Glomerular visceral epithelial cell (primary cell): ENCODE data around the gene PRDM4.
"Not testable (repeated sequence)": the region's sequence is repeated elsewhere in the genome, so short reads cannot be mapped to it uniquely, and the experiment has no call there.

Source experiments
- DNase-seq: peaks from one replicate; pipeline ENCODE4 v3.0.0-alpha.2; 2016; ENCODE audit errors: extremely low spot score

PRDM4 gene

GRCh38 chr12:107774349-107775029 lies 13.6 kb upstream of the PRDM4 start, which contains the start of gene ASCL4:
TSS of gene ASCL4 (plus strand) at chr12:107774704. CDS start at chr12:107775219, 515 bp downstream.
- no peak for DNase-seq

DNA sequence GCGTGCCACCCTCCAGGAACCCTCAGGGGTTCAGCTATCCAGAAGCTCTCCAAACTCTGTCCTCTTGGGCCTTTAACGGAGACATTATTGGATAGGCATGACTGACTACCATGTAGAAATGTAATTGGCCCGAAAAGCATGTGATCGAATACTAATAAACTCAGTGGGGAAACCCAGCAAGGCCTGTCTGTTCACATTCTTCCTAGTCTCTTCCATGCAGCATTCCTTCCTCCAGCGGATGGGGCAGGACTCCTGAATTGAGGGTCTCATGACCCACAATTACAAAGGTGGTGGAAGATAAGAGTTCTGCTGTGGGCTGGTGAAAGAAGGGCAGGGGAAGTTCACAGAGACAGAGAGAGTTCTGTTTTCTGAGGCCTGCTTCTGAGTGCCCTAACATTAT lies 6.5 kb upstream of the PRDM4 start:
- DNase-seq, result no peak

DNA sequence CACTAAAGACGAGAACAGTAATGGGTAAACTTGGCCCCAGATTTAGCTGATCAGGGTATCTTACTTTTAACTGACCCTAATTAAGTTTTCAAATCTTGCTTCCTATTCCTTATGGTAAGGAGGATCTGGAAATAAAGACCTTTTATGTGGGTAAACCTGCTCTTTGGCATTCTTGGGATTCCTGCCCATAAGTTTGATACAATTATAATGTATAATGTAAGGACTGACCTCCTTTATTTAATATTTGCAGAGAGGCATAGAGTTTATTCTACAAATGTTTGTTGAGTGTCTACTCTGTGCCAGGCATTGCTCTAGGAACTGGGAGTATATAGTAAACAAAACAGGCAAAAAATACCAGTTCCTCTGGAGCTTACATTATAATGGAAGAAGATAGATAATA lies 4.4 kb upstream of the PRDM4 start:
- no peak for DNase-seq

GRCh38 chr12:107764626-107765025 lies 3.7 kb upstream of the PRDM4 start:
- DNase-seq, result no peak

DNA sequence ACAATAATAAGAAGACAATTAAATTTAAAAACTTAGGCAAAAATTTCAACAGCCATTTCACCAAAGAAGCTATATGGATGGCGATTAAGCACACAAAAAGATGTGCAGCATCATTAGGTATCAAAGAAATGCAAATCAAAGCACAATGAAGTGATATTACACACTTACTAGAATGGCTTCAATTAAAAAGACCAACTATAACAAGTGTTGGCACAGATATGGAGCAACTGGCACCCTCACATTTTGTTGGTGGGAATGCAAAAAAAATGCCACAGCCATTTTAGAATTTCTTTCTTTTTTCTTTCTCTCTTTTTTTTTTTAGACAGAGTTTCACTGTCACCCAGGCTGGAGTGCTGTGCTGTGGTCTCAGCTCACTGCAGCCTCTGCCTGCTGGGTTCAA lies 1.9 kb upstream of the PRDM4 start:
- no peak for DNase-seq

- no peak for DNase-seq
Observed at GRCh38 chr12:107761502-107761904, 566 bp upstream of the PRDM4 start.

DNA sequence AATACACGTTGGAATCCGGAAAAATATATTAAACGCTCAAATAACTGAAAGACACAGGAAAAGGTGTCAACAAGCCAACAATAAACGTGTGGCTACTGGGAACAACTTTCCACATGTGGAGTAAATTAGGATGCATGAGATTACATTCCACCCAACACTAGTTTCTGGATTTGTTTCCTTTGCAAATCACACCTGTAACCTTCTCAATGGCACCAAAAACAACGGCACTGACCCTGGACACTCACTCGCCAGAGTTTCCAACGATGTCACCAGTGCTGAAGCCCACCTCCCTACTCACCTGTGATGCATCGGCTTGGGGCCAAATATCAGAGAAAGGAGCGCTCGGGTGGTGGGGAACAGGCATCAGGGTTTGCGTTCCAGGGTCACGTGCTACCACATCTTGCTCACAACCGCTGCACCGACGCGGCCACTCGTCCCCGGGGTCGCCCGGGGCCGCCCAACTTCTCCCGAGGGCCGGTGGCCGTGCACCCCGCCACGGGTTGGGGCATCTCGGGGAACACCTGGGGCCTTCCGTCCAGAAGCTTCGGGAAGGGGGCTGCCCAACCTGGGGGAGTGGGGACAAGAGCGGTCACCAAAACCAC lies 629 bp downstream of the PRDM4 start:
- DNase-seq, result no peak

- DNase-seq, result peak; percentile 77
Observed at GRCh38 chr12:107759410-107759809, 1.5 kb downstream of the PRDM4 start.

DNA sequence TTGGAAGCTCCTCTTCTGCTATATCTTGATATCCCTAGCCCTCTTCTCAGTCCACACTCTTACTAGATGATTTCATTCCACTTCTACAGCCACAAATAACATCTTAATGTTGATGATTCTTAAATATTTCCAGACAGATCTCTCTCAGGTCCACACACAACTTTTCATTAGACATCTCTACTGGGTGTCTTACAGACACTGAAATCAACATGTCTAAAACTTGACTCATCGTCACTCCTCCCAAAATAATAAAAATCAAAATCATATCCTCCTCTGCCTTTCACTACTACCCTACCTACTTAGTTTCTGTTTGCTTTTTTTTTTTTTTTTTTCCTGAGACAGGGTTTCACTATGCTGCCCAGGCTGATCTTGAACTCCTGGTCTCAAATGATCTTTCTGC lies 11.9 kb downstream of the PRDM4 start:
- DNase-seq, result no peak

DNA sequence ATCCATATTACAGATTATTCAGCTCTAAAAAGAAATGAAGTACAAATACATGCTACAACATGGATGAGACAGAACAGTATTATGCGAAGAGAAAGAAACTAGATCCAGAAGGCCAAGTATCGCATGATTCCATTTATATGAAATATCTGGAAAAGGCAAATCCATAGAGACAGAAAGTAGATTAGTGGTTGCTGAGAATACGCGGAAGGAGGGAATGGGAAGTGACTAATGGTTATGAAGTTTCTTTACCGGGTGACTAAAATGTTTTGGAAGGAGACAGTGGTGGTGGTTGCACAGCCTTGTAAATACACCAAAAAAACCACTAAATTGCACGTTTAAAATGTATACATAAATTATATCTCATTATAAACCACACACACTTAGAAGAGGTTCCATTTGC lies 12.5 kb downstream of the PRDM4 start:
- peak; percentile 29 for DNase-seq

DNA sequence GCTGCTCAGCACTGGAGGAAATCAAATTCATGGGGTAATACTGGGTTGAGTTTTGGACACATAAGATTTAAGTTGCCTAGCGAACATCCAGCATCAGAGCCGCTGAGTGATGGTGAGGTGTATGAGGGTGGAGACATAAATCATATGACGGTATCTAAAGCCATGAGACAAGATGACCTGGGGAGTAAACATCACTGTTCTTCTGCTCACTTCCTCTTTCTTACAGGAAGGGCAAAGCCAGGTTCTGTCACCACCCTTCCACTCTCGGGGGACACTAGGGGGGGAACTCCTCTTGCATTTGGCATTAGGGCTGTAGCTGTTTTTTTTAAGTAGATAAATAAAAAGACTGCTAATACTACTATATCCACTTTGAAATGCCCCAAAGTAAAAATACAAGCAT lies 24.0 kb downstream of the PRDM4 start:
- DNase-seq, result no peak

DNA sequence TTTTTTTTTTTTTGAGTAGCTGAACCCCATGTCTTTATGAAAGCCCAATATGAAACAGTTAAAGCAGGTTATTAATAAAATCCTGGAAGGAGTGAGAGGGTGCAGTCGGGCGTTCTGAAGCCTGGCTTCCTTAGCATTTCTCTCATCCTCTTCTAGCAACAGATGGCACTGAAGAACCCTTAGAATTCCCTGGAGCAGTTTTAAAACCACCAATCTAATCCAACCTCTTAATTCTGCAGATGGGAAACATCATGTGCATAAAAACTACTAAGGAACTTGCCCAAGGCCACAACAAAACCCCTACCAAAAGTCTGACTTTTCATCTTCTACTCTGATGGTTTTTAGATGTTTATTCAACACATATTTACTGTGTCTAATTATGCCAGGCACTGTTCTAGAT lies 25.2 kb downstream of the PRDM4 start:
- DNase-seq, result no peak

GRCh38 chr12:107734139-107734538 lies 26.8 kb downstream of the PRDM4 start:
- no peak for DNase-seq

GRCh38 chr12:107732365-107732764 lies 28.6 kb downstream of the PRDM4 start:
- no peak for DNase-seq

DNA sequence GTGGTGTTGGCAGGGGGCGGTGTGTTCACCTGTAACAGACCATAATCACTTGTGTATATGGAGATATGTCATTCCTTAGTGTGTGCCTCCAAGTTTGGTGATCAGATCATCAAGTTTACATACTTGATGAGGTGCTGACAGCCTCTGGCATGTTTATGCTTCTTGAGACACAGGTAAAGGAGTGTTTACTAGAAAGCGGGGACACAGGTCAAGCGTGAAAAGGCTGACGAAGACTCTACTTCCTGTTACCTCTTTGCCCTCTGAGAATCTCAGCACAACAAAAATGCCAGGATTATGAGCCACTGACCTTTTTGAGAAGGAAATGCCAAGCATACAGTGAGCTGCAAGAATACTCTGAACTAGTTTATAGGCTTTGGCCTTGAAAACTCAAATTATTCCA lies 29.6 kb downstream of the PRDM4 start:
- DNase-seq, result peak; percentile 14

DNA sequence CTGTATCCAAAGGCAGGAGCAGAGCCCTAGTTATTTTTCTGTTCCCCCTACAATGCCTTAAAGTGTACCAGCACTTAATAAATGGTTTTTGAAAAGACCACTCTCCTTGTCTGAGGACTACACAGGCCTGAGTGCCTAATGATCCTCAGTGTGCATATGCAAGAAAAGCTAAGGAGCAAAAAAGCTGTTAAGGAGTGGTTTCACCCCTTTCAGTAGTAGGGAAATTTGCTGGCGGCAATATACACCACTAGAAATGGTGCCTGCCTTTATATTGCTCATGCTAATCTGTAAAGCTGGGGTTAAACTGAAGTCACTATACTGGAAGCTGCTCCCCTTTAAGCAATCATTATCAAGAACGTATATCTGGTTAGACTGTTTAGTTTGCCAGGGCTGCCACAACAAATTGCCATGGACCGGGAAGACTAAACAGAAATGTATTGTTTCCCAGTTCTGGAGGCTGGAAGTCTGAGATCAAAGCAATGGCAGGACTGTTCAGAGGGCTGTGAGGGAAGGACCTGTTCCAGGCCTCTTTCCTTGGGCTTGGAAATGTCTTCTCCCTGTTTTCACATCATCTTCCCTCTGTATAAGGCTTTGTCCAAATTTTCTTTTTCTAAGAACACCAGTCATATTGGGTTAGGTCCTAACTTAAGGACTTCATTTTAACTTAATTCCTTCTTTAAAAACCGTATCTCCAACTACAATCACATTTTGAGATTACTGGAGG lies 30.2 kb downstream of the PRDM4 start:
- DNase-seq, result no peak

GRCh38 chr12:107727742-107728141 lies 33.2 kb downstream of the PRDM4 start:
- not testable (repeated sequence) for DNase-seq

DNA sequence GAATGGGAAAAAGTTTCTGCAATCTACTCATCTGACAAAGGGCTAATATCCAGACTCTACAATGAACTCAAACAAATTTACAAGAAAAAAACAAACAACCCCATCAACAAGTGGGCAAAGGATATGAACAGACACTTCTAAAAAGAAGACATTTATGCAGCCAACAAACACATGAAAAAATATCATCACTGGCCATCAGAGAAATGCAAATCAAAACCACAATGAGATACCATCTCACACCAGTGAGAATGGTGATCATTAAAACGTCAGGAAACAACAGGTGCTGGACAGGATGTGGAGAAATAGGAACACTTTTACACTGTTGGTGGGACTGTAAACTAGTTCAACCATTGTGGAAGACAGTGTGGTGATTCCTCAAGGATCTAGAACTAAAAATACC lies 33.6 kb downstream of the PRDM4 start:
- not testable (repeated sequence) for DNase-seq

DNA sequence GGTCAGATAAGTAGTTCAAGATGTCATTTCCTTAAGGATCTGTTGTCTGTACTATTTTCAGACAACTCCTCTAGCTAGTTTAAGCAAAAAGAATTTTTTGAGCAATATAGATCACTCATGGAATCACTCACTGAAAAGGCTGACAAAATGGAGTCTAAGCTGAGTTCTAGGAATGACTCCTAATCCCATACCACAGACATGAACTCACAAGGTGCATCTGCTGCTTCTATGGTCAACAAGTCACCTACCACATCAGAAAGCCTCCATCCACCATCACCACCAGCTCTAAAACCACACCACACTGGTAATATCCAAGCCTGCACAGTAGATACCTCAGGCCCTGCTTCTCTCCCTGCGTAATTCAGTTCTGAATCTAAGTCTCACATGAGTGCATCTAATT lies 42.3 kb downstream of the PRDM4 start:
- no peak for DNase-seq

- DNase-seq, result no peak
Observed at GRCh38 chr12:107715780-107716179, 45.2 kb downstream of the PRDM4 start.

DNA sequence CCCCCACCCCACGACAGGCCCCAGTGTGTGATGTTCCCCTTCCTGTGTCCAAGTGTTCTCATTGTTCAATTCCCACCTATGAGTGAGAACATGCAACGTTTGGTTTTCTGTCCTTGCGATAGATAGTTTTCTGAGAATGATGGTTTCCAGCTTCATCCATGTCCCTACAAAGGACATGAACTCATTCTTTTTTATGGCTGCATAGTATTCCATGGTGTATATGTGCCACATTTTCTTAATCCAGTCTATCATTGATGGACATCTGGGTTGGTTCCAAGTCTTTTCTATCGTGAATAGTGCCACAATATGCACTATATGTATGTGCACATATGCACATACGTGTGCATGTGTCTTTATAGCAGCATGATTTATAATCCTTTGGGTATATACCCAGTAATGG lies 55.4 kb downstream of the PRDM4 start:
- not testable (repeated sequence) for DNase-seq

- no peak for DNase-seq
Observed at GRCh38 chr12:107704041-107704440, 56.9 kb downstream of the PRDM4 start.

- no peak for DNase-seq
Observed at GRCh38 chr12:107702106-107702505, 58.8 kb downstream of the PRDM4 start.
